ENCODE data around the gene SKI. TPM values are rescaled to one million over a fixed set of nuclear protein-coding genes. Genes with fewer than 3 reads are reported as not detected.

Gene SKI
- total RNA-seq, 2 donors from 2014 or later = 65.4 to 79.2 TPM

GRCh38 chr1:2337501-2337900 is 109.4 kb downstream of the SKI start:
- Mint-ChIP-seq H3K36me3 (ENCODE audit: low read depth) (no peaks in the 10 kb centered on the region), H3K9me3 (no peaks in the 10 kb centered on the region), H3K27ac (no peak overlapping the region), H3K27me3 (ENCODE audit: insufficient read depth) (no peaks in the 10 kb centered on the region), H3K4me1 (no peaks in the 10 kb centered on the region), H3K4me3 (no peak overlapping the region)
- Histone ChIP-seq H3K9ac (ENCODE audit: extremely low read depth, low read length, poor library complexity, severe bottlenecking) (no peak overlapping the region), H3K36me3 (ENCODE audit: control insufficient read depth, insufficient read depth, low read length) (no peaks in the 10 kb centered on the region), H3K9me3 (ENCODE audit: control insufficient read depth, low read length) (no peaks in the 10 kb centered on the region), H3K4me1 (ENCODE audit: control insufficient read depth, insufficient read depth, low read length) (no peaks in the 10 kb centered on the region), H3K4me3 (ENCODE audit: low read length) (no peak overlapping the region), H3K27me3 (ENCODE audit: control insufficient read depth, insufficient read depth, low read length, poor library complexity, severe bottlenecking) (no peaks in the 10 kb centered on the region), H3K27ac (ENCODE audit: low read depth, low read length) (no peak overlapping the region)
- 88 to 100% methylated on average over 3 to 10 of the region's 10 CpGs for WGBS, 2 experiments (ENCODE audit: insufficient coverage in 1 of 2, insufficient read length in 1 of 2)
- no peak for TF ChIP-seq CTCF (conservative IDR thresholded peaks at IDR 0.05)
- DNase-seq = no peak

GRCh38 chr1:2339206-2340085 is 111.3 kb downstream of the SKI start:
- H3K4me1 ChIP-seq (ENCODE audit: control insufficient read depth, insufficient read depth, low read length) = no peaks in the 10 kb centered on the region
- H3K27ac Mint-ChIP-seq = no peak overlapping the region
- H3K9me3 ChIP-seq (ENCODE audit: control insufficient read depth, low read length) = no peaks in the 10 kb centered on the region
- WGBS, 2 experiments (ENCODE audit: insufficient coverage in 1 of 2, insufficient read length in 1 of 2) = 93 to 96% methylated on average over 29 to 45 of the region's 45 CpGs
- H3K4me1 Mint-ChIP-seq = no peaks in the 10 kb centered on the region
- no peak for DNase-seq
- no peak overlapping the region for H3K9ac ChIP-seq (ENCODE audit: extremely low read depth, low read length, poor library complexity, severe bottlenecking)
- H3K27me3 ChIP-seq (ENCODE audit: control insufficient read depth, insufficient read depth, low read length, poor library complexity, severe bottlenecking) = no peaks in the 10 kb centered on the region
- no peaks in the 10 kb centered on the region for H3K36me3 ChIP-seq (ENCODE audit: control insufficient read depth, insufficient read depth, low read length)
- no peaks in the 10 kb centered on the region for H3K27me3 Mint-ChIP-seq (ENCODE audit: insufficient read depth)
- no peak overlapping the region for H3K4me3 Mint-ChIP-seq
- no peak overlapping the region for H3K27ac ChIP-seq (ENCODE audit: low read depth, low read length)
- no peaks in the 10 kb centered on the region for H3K36me3 Mint-ChIP-seq (ENCODE audit: low read depth)
- TF ChIP-seq CTCF (conservative IDR thresholded peaks at IDR 0.05) = no peak
- H3K4me3 ChIP-seq (ENCODE audit: low read length) = no peak overlapping the region
- H3K9me3 Mint-ChIP-seq = no peaks in the 10 kb centered on the region

GRCh38 chr1:2340086-2340917 is 112.2 kb downstream of the SKI start:
- Histone ChIP-seq H3K4me1 (ENCODE audit: control insufficient read depth, insufficient read depth, low read length) (no peaks in the 10 kb centered on the region), H3K4me3 (ENCODE audit: low read length) (no peak overlapping the region), H3K9me3 (ENCODE audit: control insufficient read depth, low read length) (no peaks in the 10 kb centered on the region), H3K27ac (ENCODE audit: low read depth, low read length) (no peak overlapping the region), H3K36me3 (ENCODE audit: control insufficient read depth, insufficient read depth, low read length) (no peaks in the 10 kb centered on the region), H3K27me3 (ENCODE audit: control insufficient read depth, insufficient read depth, low read length, poor library complexity, severe bottlenecking) (no peaks in the 10 kb centered on the region), H3K9ac (ENCODE audit: extremely low read depth, low read length, poor library complexity, severe bottlenecking) (no peak overlapping the region)
- H3K27ac Mint-ChIP-seq = no peak overlapping the region
- no peaks in the 10 kb centered on the region for H3K4me1 Mint-ChIP-seq
- WGBS, 2 experiments (ENCODE audit: insufficient coverage in 1 of 2, insufficient read length in 1 of 2) = 84% methylated on average over 17 to 24 of the region's 24 CpGs
- H3K36me3 Mint-ChIP-seq (ENCODE audit: low read depth) = no peaks in the 10 kb centered on the region
- TF ChIP-seq CTCF (conservative IDR thresholded peaks at IDR 0.05) = no peak
- no peak for DNase-seq
- H3K9me3 Mint-ChIP-seq = no peaks in the 10 kb centered on the region
- no peak overlapping the region for H3K4me3 Mint-ChIP-seq
- no peaks in the 10 kb centered on the region for H3K27me3 Mint-ChIP-seq (ENCODE audit: insufficient read depth)

Data from endodermal cell (in vitro differentiated cells).